ENCODE results near the gene NRARP.

DNA sequence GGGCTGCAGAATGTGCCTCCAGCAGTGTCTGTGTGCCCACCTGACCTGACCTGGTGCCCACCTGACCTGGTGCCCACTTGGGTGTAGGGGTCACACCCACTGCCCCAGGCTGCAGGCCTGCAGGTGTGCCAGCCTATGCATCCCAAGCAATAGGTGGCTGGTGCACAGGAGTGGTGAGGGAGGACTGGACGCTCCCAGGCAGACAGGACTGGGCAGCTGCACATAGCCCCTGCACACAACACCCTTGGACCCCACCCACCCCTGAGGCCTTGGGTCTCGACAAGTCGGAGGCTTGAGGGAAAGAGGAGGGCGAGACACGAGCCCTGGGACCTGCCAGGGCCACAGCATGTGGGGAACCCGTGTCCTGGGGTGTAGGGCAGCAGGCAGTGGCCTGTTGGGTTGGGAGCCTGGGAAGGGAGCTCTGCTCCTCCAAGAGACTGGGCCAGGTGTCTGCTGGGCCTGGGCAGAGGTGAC, 10.8 kb upstream of the NRARP start:
- no peak for TF ChIP-seq POLR2A (IDR thresholded peaks at IDR 0.05)
- TF ChIP-seq CTCF (IDR thresholded peaks at IDR 0.05), result no peak
- TF ChIP-seq POLR2AphosphoS5 (IDR thresholded peaks at IDR 0.05), result no peak
- no peak for TF ChIP-seq EP300 (IDR thresholded peaks at IDR 0.05)

Data from sigmoid colon (tissue), 4 donors.